Measurements from ENCODE around the gene MB.

DNA sequence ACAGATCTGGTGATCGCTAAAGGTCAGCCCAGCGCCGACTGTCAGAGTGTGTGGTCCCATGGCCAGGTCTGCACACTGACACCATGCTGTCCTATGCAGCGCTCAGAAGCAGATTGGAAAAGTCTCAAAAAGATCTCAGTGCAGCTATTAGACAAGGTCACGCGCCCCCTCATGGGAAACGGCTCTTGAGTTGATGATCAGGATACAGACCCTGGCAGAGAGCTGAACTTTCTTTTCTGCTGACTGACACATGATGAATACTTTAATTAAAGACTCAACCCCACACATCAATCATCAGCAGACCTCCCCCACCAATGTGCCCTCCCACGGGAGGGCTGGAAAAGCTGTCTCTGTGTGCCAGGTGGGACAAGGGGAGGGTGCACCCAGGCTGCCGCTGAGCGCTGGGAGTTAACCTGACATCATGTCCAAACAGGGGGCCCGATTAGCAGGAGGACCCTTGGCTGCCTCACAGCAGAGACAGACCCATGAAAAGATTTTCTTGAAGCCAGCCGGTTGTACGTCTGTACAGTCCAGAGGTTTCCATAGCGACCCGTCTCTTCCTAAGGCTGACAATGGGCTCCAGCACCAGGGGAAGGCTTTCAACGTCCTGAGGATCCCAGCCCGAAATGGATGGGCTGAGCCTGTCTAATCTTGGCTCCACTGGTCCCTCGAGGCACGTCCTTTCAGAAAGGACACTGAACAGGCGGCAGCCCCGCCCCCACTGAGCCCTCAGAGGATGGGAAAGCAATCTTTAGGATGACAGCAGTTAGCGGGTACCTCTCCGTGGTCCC lies 49.6 kb downstream of the MB start:
- TF ChIP-seq, protein P1, sequence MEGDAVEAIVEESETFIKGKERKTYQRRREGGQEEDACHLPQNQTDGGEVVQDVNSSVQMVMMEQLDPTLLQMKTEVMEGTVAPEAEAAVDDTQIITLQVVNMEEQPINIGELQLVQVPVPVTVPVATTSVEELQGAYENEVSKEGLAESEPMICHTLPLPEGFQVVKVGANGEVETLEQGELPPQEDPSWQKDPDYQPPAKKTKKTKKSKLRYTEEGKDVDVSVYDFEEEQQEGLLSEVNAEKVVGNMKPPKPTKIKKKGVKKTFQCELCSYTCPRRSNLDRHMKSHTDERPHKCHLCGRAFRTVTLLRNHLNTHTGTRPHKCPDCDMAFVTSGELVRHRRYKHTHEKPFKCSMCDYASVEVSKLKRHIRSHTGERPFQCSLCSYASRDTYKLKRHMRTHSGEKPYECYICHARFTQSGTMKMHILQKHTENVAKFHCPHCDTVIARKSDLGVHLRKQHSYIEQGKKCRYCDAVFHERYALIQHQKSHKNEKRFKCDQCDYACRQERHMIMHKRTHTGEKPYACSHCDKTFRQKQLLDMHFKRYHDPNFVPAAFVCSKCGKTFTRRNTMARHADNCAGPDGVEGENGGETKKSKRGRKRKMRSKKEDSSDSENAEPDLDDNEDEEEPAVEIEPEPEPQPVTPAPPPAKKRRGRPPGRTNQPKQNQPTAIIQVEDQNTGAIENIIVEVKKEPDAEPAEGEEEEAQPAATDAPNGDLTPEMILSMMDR (IDR thresholded peaks at IDR 0.05): no peak
- no peak for TF ChIP-seq POLR2A (IDR thresholded peaks at IDR 0.05)
